ENCODE measurements around the gene OTOGL. TPM values are rescaled to one million over a fixed set of nuclear protein-coding genes. Genes with fewer than 3 reads are reported as not detected.

Gene OTOGL
- total RNA-seq, 4 donors from 2014 or later = 0.72 to 1.2 (median 0.88) TPM

DNA sequence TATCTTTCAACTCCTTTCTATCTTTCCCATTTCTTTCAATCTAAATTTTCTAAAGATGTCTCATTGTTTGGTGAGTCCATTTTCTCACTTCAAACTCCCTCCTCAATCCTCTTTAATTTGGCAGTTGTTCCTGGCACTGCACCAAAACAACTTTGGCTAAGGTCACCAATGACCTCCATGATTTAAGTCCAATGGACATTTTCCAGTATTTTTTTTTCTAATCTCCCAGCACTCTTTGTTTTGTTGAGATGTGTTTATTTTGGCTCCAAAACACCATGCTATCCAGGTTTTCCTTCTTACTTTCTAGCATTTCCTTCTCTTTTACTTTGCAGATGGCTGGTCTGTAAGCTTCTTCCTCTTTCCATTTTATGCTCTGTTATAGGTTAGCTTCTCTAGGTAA is 42.5 kb upstream of the OTOGL start:
- Histone ChIP-seq H3K27me3 (no peaks in the 10 kb centered on the region), H3K4me3 (no peak overlapping the region)
- DNase-seq (ENCODE audit: low spot score in 2 of 2) = no peak

DNA sequence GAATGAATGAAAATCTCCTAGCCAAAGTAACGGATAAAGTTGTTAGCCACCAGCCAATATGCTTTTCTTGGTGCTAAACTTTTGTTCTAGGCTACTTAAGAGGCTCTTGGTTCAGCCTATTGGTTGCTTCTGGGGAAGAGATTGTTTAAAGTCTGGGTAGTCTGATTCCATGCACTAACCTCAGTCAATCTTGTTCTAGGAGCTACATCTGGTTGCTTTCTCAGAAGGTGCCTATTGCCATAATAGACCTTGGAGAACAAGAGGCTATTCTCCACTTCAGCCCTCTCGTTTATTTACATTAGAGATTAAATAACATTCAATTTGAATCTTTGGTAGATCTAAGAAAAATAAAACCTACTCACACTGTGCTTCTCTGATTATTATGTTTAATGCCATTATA is 40.8 kb upstream of the OTOGL start:
- 87% methylated on average over 2 of the region's 2 CpGs for WGBS
- H3K36me3 ChIP-seq = no peaks in the 10 kb centered on the region
- H3K27me3 ChIP-seq = no peaks in the 10 kb centered on the region
- TF ChIP-seq EP300 (IDR thresholded peaks at IDR 0.05) (no peak), POLR2AphosphoS5 (IDR thresholded peaks at IDR 0.05) (no peak)
- TF ChIP-seq, protein P1, sequence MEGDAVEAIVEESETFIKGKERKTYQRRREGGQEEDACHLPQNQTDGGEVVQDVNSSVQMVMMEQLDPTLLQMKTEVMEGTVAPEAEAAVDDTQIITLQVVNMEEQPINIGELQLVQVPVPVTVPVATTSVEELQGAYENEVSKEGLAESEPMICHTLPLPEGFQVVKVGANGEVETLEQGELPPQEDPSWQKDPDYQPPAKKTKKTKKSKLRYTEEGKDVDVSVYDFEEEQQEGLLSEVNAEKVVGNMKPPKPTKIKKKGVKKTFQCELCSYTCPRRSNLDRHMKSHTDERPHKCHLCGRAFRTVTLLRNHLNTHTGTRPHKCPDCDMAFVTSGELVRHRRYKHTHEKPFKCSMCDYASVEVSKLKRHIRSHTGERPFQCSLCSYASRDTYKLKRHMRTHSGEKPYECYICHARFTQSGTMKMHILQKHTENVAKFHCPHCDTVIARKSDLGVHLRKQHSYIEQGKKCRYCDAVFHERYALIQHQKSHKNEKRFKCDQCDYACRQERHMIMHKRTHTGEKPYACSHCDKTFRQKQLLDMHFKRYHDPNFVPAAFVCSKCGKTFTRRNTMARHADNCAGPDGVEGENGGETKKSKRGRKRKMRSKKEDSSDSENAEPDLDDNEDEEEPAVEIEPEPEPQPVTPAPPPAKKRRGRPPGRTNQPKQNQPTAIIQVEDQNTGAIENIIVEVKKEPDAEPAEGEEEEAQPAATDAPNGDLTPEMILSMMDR (IDR thresholded peaks at IDR 0.05) = no peak
- no peak overlapping the region for H3K4me3 ChIP-seq
- no peaks in the 10 kb centered on the region for H3K9me3 ChIP-seq
- DNase-seq (ENCODE audit: low spot score in 2 of 2) = no peak
- H3K27ac ChIP-seq = no peak overlapping the region
- peaks cover 8% of the 10 kb centered on the region for H3K4me1 ChIP-seq

More for the DNA sequence above, 42.5 kb upstream of the OTOGL start:
- Histone ChIP-seq H3K27ac (no peak overlapping the region), H3K9me3 (no peaks in the 10 kb centered on the region), H3K36me3 (no peaks in the 10 kb centered on the region), H3K4me1 (peaks cover 15% of the 10 kb centered on the region)
- TF ChIP-seq, protein P1 (IDR thresholded peaks at IDR 0.05) = no peak
- TF ChIP-seq EP300 (IDR thresholded peaks at IDR 0.05) = no peak
- TF ChIP-seq POLR2AphosphoS5 (IDR thresholded peaks at IDR 0.05) = no peak
- no peak for TF ChIP-seq POLR2A (IDR thresholded peaks at IDR 0.05)

DNA sequence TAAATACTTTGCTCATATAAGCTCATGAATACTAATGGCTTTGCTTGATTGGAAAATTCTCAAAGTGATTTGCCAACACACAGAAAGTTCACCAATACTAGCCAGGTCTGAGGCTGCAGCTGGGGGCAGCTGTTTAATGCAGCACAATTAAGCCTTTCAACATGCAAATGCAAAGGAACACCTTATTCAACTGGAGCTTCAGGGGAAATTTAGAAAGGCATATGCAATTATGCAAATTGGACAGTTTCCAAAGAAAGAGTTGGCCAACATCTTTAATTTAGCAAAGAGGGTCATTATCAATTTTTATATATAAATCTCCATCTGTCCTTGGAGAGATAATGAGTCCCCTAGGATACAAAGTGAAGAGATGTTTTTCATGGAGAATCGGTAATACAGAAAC is 40.2 kb upstream of the OTOGL start:
- Histone ChIP-seq H3K36me3 (no peaks in the 10 kb centered on the region), H3K4me3 (no peak overlapping the region), H3K27ac (no peak overlapping the region), H3K27me3 (no peaks in the 10 kb centered on the region), H3K9me3 (no peaks in the 10 kb centered on the region), H3K4me1 (peaks cover 8% of the 10 kb centered on the region)
- DNase-seq (ENCODE audit: low spot score in 2 of 2) = no peak
- TF ChIP-seq, protein P1 (IDR thresholded peaks at IDR 0.05) = no peak
- TF ChIP-seq EP300 (IDR thresholded peaks at IDR 0.05) (no peak), POLR2A (IDR thresholded peaks at IDR 0.05) (no peak), POLR2AphosphoS5 (IDR thresholded peaks at IDR 0.05) (no peak)
- WGBS = 53% methylated on average over 1 of the region's 1 CpG

DNA sequence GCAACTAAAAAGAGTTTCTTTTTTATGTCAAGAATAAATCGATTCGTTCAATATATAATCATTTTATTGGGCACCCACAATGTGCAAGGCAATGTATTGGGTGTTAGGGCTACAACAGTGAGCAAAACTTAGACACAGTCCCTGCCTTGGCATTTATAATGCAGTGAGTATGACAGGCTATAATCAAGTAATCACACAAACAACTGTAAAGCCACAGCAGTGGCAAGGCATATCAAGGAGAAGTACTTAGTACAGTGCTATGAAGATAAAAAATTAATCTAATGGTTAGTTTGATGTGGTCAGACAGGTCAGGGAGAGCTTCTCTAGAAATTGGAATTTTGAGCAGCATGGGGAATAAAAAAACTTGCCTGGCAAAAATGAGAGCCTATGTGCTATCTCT is 39.5 kb upstream of the OTOGL start:
- H3K27me3 ChIP-seq = no peaks in the 10 kb centered on the region
- H3K36me3 ChIP-seq = no peaks in the 10 kb centered on the region
- WGBS = 76% methylated on average over 2 of the region's 2 CpGs
- peaks cover 8% of the 10 kb centered on the region for H3K4me1 ChIP-seq
- no peak for TF ChIP-seq EP300 (IDR thresholded peaks at IDR 0.05)
- TF ChIP-seq, protein P1 (IDR thresholded peaks at IDR 0.05) = no peak
- H3K9me3 ChIP-seq = no peaks in the 10 kb centered on the region
- no peak overlapping the region for H3K4me3 ChIP-seq
- no peak overlapping the region for H3K27ac ChIP-seq
- DNase-seq (ENCODE audit: low spot score in 2 of 2) = no peak

DNA sequence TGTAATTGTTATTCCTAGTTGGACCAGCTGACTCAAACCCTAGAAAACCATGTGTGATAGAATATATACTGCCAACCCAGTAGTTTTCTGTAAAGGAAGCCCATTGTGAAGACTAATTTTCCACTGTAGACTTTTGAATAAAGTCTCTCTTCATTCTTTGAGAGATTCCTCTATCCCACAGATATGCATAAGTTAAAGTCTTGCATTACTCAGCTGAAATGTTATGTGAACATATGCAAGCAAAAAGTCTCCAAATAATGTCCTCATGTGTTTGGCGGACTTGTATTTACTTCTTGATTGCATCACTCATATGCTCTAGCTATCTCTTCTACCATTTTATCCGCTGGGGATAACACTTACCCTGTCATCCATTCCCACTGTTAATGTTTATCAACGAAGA is 35.1 kb upstream of the OTOGL start:
- H3K27ac ChIP-seq = no peak overlapping the region
- no peak for DNase-seq (ENCODE audit: low spot score in 2 of 2)
- no peaks in the 10 kb centered on the region for H3K4me1 ChIP-seq
- no peak overlapping the region for H3K4me3 ChIP-seq
- WGBS = 79% methylated on average over 3 of the region's 3 CpGs
- TF ChIP-seq EP300 (IDR thresholded peaks at IDR 0.05) (no peak), POLR2A (IDR thresholded peaks at IDR 0.05) (no peak), POLR2AphosphoS5 (IDR thresholded peaks at IDR 0.05) (no peak)
- TF ChIP-seq, protein P1 (IDR thresholded peaks at IDR 0.05) = no peak
- H3K9me3 ChIP-seq = no peaks in the 10 kb centered on the region
- no peaks in the 10 kb centered on the region for H3K36me3 ChIP-seq
- no peaks in the 10 kb centered on the region for H3K27me3 ChIP-seq

Measured in suprapubic skin (tissue), 4 donors.